ENCODE data around the gene PFKFB3. TPM values are rescaled to one million over a fixed set of nuclear protein-coding genes. Genes with fewer than 3 reads are reported as not detected.

Gene PFKFB3
- total and polyA plus RNA-seq, 2 of the 13 experiments (the other 11 are each of a cell fraction or from before 2014, with no cell fraction given) = 1.2 to 13.3 TPM

- intact Hi-C loops (cut with micrococcal nuclease; ENCODE audit: unreplicated experiment) = no loop called here
These were observed 31.1 kb downstream of the PFKFB3 start for GRCh38 chr10:6233725-6234277.

GRCh38 chr10:6234371-6234770, 31.6 kb downstream of the PFKFB3 start:
- H4K20me1 ChIP-seq (ENCODE audit: insufficient read depth, low read length) = no peaks in the 10 kb centered on the region
- H3K4me2 ChIP-seq (ENCODE audit: low read depth, low read length) = no peak overlapping the region
- H3K4me3 ChIP-seq (replicated peaks in 1 of 3; ENCODE audit: insufficient read depth in 1 of 3, low read depth in 2 of 3, low read length in 3 of 3) = no peak overlapping the region
- DNase-seq (ENCODE audit: low spot score) = no peak
- 91% methylated on average over 13 of the region's 13 CpGs for WGBS (ENCODE audit: low lambda C conversion rate)
- H3K36me3 ChIP-seq (replicated peaks in 1 of 2; ENCODE audit: control insufficient read depth in 1 of 2, insufficient read depth in 2 of 2, low read length in 2 of 2) = peaks cover 15 to 32% of the 10 kb centered on the region in 2 experiments
- in situ Hi-C loops (cut with HindIII; ENCODE audit: extremely low pct_ligation_motif_present, low pct_unique_long_range_greater_than_20kb) (no loop called here), intact Hi-C loops (cut with micrococcal nuclease; ENCODE audit: unreplicated experiment) (no loop called here)
- BruUV-seq (replicated peaks) = no TSS peak
- ATAC-seq = no peak
- H2AFZ ChIP-seq (ENCODE audit: low read length) = no peak overlapping the region
- H3K79me2 ChIP-seq (ENCODE audit: insufficient read depth, low read length) = no peaks in the 10 kb centered on the region
- no peak overlapping the region for H3K9ac ChIP-seq (ENCODE audit: insufficient read depth, low read depth, low read length)
- no peak for FAIRE-seq
- H3K4me1 ChIP-seq (ENCODE audit: insufficient read depth, low read length) = no peaks in the 10 kb centered on the region
- CTCF ChIA-PET (ENCODE audit: low intra/inter-chr PET ratio, low total read pairs) = no interaction called here
- H3K27ac ChIP-seq (ENCODE audit: extremely low read length, insufficient read depth, low read length) = no peak overlapping the region
- H3K9me3 ChIP-seq (ENCODE audit: low read length) = no peaks in the 10 kb centered on the region
- no peaks in the 10 kb centered on the region for H3K27me3 ChIP-seq (ENCODE audit: control insufficient read depth in 1 of 2, insufficient read depth in 2 of 2, low read length in 2 of 2)
- POLR2A ChIA-PET = no interaction called here
- TF ChIP-seq ZFYVE20 (CRISPR knock-in tag; IDR thresholded peaks at IDR 0.05; ENCODE audit: borderline replicate concordance, low read depth) (no peak), ZNF574 (CRISPR knock-in tag; IDR thresholded peaks at IDR 0.05) (no peak), REXO4 (CRISPR knock-in tag; IDR thresholded peaks at IDR 0.05; ENCODE audit: borderline replicate concordance) (no peak), RNF2 (conservative IDR thresholded peaks at IDR 0.05; ENCODE audit: low read depth) (no peak), ZNF101 (CRISPR knock-in tag; IDR thresholded peaks at IDR 0.05; ENCODE audit: borderline replicate concordance, low read depth) (no peak), ZBTB2 (CRISPR knock-in tag; IDR thresholded peaks at IDR 0.05; ENCODE audit: low read depth) (no peak), SP140L (CRISPR knock-in tag; IDR thresholded peaks at IDR 0.05; ENCODE audit: borderline replicate concordance) (no peak), ZNF816 (CRISPR knock-in tag; IDR thresholded peaks at IDR 0.05; ENCODE audit: borderline replicate concordance) (no peak), KDM6A (CRISPR knock-in tag; IDR thresholded peaks at IDR 0.05; ENCODE audit: low read depth) (no peak), HMGXB4 (CRISPR knock-in tag; IDR thresholded peaks at IDR 0.05; ENCODE audit: borderline replicate concordance in 1 of 2, low read depth in 1 of 2) (no peak), ZNF660 (CRISPR knock-in tag; IDR thresholded peaks at IDR 0.05; ENCODE audit: borderline replicate concordance, low read depth) (no peak)

More at GRCh38 chr10:6233725-6234277, 31.1 kb downstream of the PFKFB3 start:
- BruUV-seq (replicated peaks) = no TSS peak
- Histone ChIP-seq H3K27ac (ENCODE audit: extremely low read length, insufficient read depth, low read length) (no peak overlapping the region), H3K27me3 (ENCODE audit: control insufficient read depth in 1 of 2, insufficient read depth in 2 of 2, low read length in 2 of 2) (no peaks in the 10 kb centered on the region), H2AFZ (ENCODE audit: low read length) (no peak overlapping the region), H3K36me3 (replicated peaks in 1 of 2; ENCODE audit: control insufficient read depth in 1 of 2, insufficient read depth in 2 of 2, low read length in 2 of 2) (peaks cover 16 to 34% of the 10 kb centered on the region in 2 experiments), H3K79me2 (ENCODE audit: insufficient read depth, low read length) (no peaks in the 10 kb centered on the region), H3K4me2 (ENCODE audit: low read depth, low read length) (no peak overlapping the region), H4K20me1 (ENCODE audit: insufficient read depth, low read length) (no peaks in the 10 kb centered on the region), H3K9ac (ENCODE audit: insufficient read depth, low read depth, low read length) (no peak overlapping the region), H3K9me3 (ENCODE audit: low read length) (no peaks in the 10 kb centered on the region), H3K4me1 (ENCODE audit: insufficient read depth, low read length) (no peaks in the 10 kb centered on the region), H3K4me3 (replicated peaks in 1 of 3; ENCODE audit: insufficient read depth in 1 of 3, low read depth in 2 of 3, low read length in 3 of 3) (no peak overlapping the region)
- ChIA-PET CTCF (ENCODE audit: low intra/inter-chr PET ratio, low total read pairs) (no interaction called here), POLR2A (no interaction called here)
- ATAC-seq = no peak
- TF ChIP-seq RBM22 (optimal IDR thresholded peaks at IDR 0.05; ENCODE audit: low read length) = peak; percentile 42
- TF ChIP-seq SALL1 (CRISPR knock-in tag; IDR thresholded peaks at IDR 0.05) = no peak
- WGBS (ENCODE audit: low lambda C conversion rate) = 91% methylated on average over 10 of the region's 11 CpGs
- FAIRE-seq = no peak
- DNase-seq (ENCODE audit: low spot score) = no peak
- in situ Hi-C loops (cut with HindIII; ENCODE audit: extremely low pct_ligation_motif_present, low pct_unique_long_range_greater_than_20kb) = no loop called here
